Uterus (tissue), 4 donors: ENCODE data around the gene ZNF608. TPM values are rescaled to one million over a fixed set of nuclear protein-coding genes. Genes with fewer than 3 reads are reported as not detected.

Experiments used
- DNase-seq, 2 donors: peaks; one replicate each; pipeline ENCODE4 v3.0.0-alpha.2; 2019 to 2020
- H3K27ac ChIP-seq, 2 donors: fragments of 200-600 bp; sonication (generic); 1 replicate in 1 of 2; 2 replicates in 1 of 2; pipeline ENCODE4 v1.5.1; 2016 to 2018
- H3K27me3 ChIP-seq, 2 donors: fragments of 200-600 bp; sonication (generic); one replicate each; pipeline ENCODE4 v1.5.1; 2018 to 2019; ENCODE audit warnings: control low read depth in 1 of 2
- H3K36me3 ChIP-seq, 2 donors: fragments of 200-600 bp; sonication (generic); one replicate each; pipeline ENCODE4 v1.5.1; 2019; ENCODE audit warnings: control low read depth in 1 of 2
- H3K4me1 ChIP-seq, 2 donors: fragments of 200-600 bp; sonication (generic); one replicate each; pipeline ENCODE4 v1.5.1; 2018 to 2019; ENCODE audit warnings: control low read depth in 1 of 2
- H3K4me3 ChIP-seq, 2 donors: fragments of 200-600 bp; sonication (generic); 1 replicate in 1 of 2; 2 replicates in 1 of 2; pipeline ENCODE4 v1.5.1; 2018 to 2019; ENCODE audit warnings: mild to moderate bottlenecking in 1 of 2
- H3K9me3 ChIP-seq, 2 donors: fragments of 200-600 bp; sonication (generic); one replicate each; pipeline ENCODE4 v1.5.1; 2019; ENCODE audit warnings: control low read depth in 1 of 2
- CTCF ChIP-seq, 4 experiments: fragments of 200-600 bp in 2 of 4; fragments of 450-650 bp in 2 of 4; sonication (generic) in 2 of 4; IDR thresholded peaks; one replicate each; pipeline ENCODE4 v1.5.1; 2016 to 2019; ENCODE audit warnings: antibody characterized with exemption in 4 of 4, mild to moderate bottlenecking in 2 of 4, moderate library complexity in 1 of 4
- POLR2A ChIP-seq, 2 donors: fragments of 450-650 bp; IDR thresholded peaks; one replicate each; pipeline ENCODE4 v1.6.1; 2016; ENCODE audit warnings: antibody characterized with exemption in 2 of 2, mild to moderate bottlenecking in 1 of 2, moderate library complexity in 1 of 2
- intact Hi-C: fragments of 100-400 bp; cut with DNase I; formaldehyde crosslinking; loops from one replicate; pipeline ENCODE4 v1.15.1; 2023; ENCODE audit warnings: low total_unique reads
- total RNA-seq, 4 donors: library from RNA; depleted of rRNA in 3 of 4; stranded (reverse); fragments of >200 nt in 3 of 4; gene quantifications; one replicate each; pipeline versions ENCODE4 v1.1.0 to v1.2.4, GENCODE V29; 2014 to 2023
- donor health status: DM: yes; HTN: yes; CAD: no.

Gene ZNF608
- total RNA-seq, 4 donors from 2014 or later: 11.1 to 1,086 (median 59.0) TPM

GRCh38 chr5:124712731-124713305, 33.6 kb downstream of the ZNF608 start:
- Histone ChIP-seq H3K27ac (no peak overlapping the region), H3K4me1 (no peaks in the 10 kb centered on the region), H3K9me3 (no peaks in the 10 kb centered on the region), H3K27me3 (no peaks in the 10 kb centered on the region), H3K4me3 (no peak overlapping the region), H3K36me3 (no peaks in the 10 kb centered on the region)
- intact Hi-C loops: no loop called here
- no peak for DNase-seq
- TF ChIP-seq POLR2A (IDR thresholded peaks at IDR 0.05) (no peak), CTCF (IDR thresholded peaks at IDR 0.05) (no peak)

- DNase-seq: no peak
- TF ChIP-seq CTCF (IDR thresholded peaks at IDR 0.05) (no peak), POLR2A (IDR thresholded peaks at IDR 0.05) (no peak)
- H3K4me1 ChIP-seq: no peaks in the 10 kb centered on the region
- no peak overlapping the region for H3K4me3 ChIP-seq
- H3K27me3 ChIP-seq: no peaks in the 10 kb centered on the region
- no peaks in the 10 kb centered on the region for H3K9me3 ChIP-seq
- no peaks in the 10 kb centered on the region for H3K36me3 ChIP-seq
- intact Hi-C loops: no loop called here
- no peak overlapping the region for H3K27ac ChIP-seq
These were observed 38.4 kb downstream of the ZNF608 start for GRCh38 chr5:124708086-124708485.

GRCh38 chr5:124707520-124707919, 38.9 kb downstream of the ZNF608 start:
- H3K36me3 ChIP-seq: no peaks in the 10 kb centered on the region
- no peak overlapping the region for H3K27ac ChIP-seq
- no peaks in the 10 kb centered on the region for H3K4me1 ChIP-seq
- DNase-seq: no peak
- intact Hi-C loops: no loop called here
- H3K27me3 ChIP-seq: no peaks in the 10 kb centered on the region
- H3K9me3 ChIP-seq: no peaks in the 10 kb centered on the region
- TF ChIP-seq CTCF (IDR thresholded peaks at IDR 0.05): no peak
- TF ChIP-seq POLR2A (IDR thresholded peaks at IDR 0.05): no peak
- H3K4me3 ChIP-seq: no peak overlapping the region

GRCh38 chr5:124706729-124707361, 39.6 kb downstream of the ZNF608 start:
- Histone ChIP-seq H3K27me3 (no peaks in the 10 kb centered on the region), H3K4me3 (no peak overlapping the region), H3K4me1 (no peaks in the 10 kb centered on the region), H3K36me3 (no peaks in the 10 kb centered on the region), H3K9me3 (no peaks in the 10 kb centered on the region), H3K27ac (no peak overlapping the region)
- intact Hi-C loops: no loop called here
- DNase-seq: peak in 1 of 2 donors; percentile 30
- TF ChIP-seq CTCF (IDR thresholded peaks at IDR 0.05): no peak

- Histone ChIP-seq H3K36me3 (no peaks in the 10 kb centered on the region), H3K9me3 (no peaks in the 10 kb centered on the region), H3K4me3 (no peak overlapping the region), H3K27me3 (no peaks in the 10 kb centered on the region), H3K4me1 (no peaks in the 10 kb centered on the region), H3K27ac (no peak overlapping the region)
- DNase-seq: no peak
- no peak for TF ChIP-seq CTCF (IDR thresholded peaks at IDR 0.05)
- no peak for TF ChIP-seq POLR2A (IDR thresholded peaks at IDR 0.05)
- intact Hi-C loops: no loop called here
These were observed 40.4 kb downstream of the ZNF608 start for GRCh38 chr5:124706051-124706450.
